GM12872 (cell line): Measurements from ENCODE around the gene ZIC3.

Experiments
- CTCF ChIP-seq: IDR thresholded peaks from 3 replicates; pipeline ENCODE4 v1.5.1; 2011; ENCODE audit warnings: low read depth, mild to moderate bottlenecking, low read length, moderate library complexity; ENCODE audit not compliant: insufficient read depth

The ZIC3 gene

GRCh38 chrX:137575596-137576255, 9.8 kb downstream of the ZIC3 start:
- TF ChIP-seq CTCF = no peak

- TF ChIP-seq CTCF = no peak
Observed at GRCh38 chrX:137587151-137587550, 21.2 kb downstream of the ZIC3 start.

GRCh38 chrX:137600769-137601168, 34.8 kb downstream of the ZIC3 start:
- TF ChIP-seq CTCF = no peak
